GM21360 (cell line): ENCODE data around the gene OR5AU1.

ENCODE experiments used
- ATAC-seq: cut with Tn5 transposase; IDR thresholded peaks from one replicate; pipeline ENCODE4 v1.9.1; 2021; ENCODE audit warnings: mild to moderate bottlenecking, moderate library complexity; ENCODE audit not compliant: unreplicated experiment

Gene OR5AU1

GRCh38 chr14:21155963-21156362 lies at the start of gene OR5AU1:
Gene OR5AU1, minus strand, starts transcription at chr14:21156063. Its CDS starts 191 bp downstream, at chr14:21155872.
- no peak for ATAC-seq

GRCh38 chr14:21205026-21205677 lies 49.3 kb upstream of the OR5AU1 start:
- ATAC-seq: no peak

- no peak for ATAC-seq
These were observed 48.5 kb upstream of the OR5AU1 start for GRCh38 chr14:21204167-21205025.

GRCh38 chr14:21203470-21204166 lies 47.8 kb upstream of the OR5AU1 start:
- no peak for ATAC-seq

GRCh38 chr14:21202463-21203358 lies 46.8 kb upstream of the OR5AU1 start:
- ATAC-seq: no peak

GRCh38 chr14:21201732-21202462 lies 46.0 kb upstream of the OR5AU1 start:
- no peak for ATAC-seq

- no peak for ATAC-seq
These were observed 45.0 kb upstream of the OR5AU1 start for GRCh38 chr14:21200752-21201461.

GRCh38 chr14:21199611-21200560 lies 44.0 kb upstream of the OR5AU1 start:
- no peak for ATAC-seq

GRCh38 chr14:21197418-21198205 lies 41.7 kb upstream of the OR5AU1 start:
- no peak for ATAC-seq

GRCh38 chr14:21194597-21194996 lies 38.7 kb upstream of the OR5AU1 start:
- no peak for ATAC-seq

- ATAC-seq: no peak
These were observed 37.1 kb upstream of the OR5AU1 start for GRCh38 chr14:21192875-21193535.

- ATAC-seq: no peak
These were observed 36.6 kb upstream of the OR5AU1 start for GRCh38 chr14:21192447-21192822.

- ATAC-seq: peak; percentile 84
These were observed 36.1 kb upstream of the OR5AU1 start for GRCh38 chr14:21191809-21192446.

GRCh38 chr14:21191261-21191808 lies 35.5 kb upstream of the OR5AU1 start:
- ATAC-seq: no peak

- no peak for ATAC-seq
These were observed 29.6 kb upstream of the OR5AU1 start for GRCh38 chr14:21185491-21185890.

- no peak for ATAC-seq
These were observed 28.4 kb upstream of the OR5AU1 start for GRCh38 chr14:21184254-21184653.
